Left forelimb (tissue), 1 donor: ENCODE measurements around the gene PSTPIP1.

Experiments
- DNase-seq: peaks from one replicate; pipeline ENCODE4 v3.0.0-alpha.2; 2018; ENCODE audit warnings: low spot score

The PSTPIP1 gene

DNA sequence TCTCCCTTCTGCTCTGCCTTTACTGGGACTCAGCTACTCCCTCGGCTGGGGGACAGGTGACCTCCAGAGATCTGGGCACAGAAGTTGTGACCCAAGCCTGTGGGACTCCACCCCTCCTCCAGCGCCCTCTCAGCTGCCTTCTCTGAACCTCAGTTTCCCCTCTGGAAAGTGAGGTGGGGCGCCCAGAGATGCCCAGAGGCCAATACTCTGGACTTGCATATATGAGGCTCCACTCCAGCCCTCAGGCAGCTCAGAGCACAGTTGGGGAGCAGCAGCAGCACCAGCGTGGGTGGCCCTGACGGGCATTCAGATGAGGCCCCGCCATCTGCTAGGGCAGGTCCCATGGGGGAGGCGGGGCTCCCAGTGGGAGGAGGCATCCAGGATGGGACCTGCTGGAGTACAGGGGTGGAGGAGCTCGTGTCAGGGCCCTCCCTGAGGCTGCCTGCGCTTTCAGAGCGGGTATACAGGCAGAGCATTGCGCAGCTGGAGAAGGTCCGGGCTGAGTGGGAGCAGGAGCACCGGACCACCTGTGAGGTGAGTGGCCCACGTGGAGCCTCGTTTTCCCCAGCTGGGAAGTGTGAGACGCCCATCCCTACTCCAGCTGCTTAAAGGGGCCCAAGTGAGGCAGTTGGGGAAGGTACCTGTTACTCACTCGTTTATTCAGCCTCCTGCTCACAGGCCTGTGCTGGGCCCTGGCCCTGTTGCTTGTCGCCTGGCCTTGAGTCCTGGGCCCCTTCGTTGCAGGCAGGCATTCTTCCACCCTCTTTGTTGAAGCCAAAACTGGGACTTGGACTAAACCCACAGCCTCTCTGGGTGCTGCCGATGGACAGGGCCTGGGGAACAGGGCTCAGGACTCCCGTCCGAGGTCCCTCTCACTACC is 35.4 kb downstream of the PSTPIP1 start:
- peak; percentile 64 for DNase-seq

DNA sequence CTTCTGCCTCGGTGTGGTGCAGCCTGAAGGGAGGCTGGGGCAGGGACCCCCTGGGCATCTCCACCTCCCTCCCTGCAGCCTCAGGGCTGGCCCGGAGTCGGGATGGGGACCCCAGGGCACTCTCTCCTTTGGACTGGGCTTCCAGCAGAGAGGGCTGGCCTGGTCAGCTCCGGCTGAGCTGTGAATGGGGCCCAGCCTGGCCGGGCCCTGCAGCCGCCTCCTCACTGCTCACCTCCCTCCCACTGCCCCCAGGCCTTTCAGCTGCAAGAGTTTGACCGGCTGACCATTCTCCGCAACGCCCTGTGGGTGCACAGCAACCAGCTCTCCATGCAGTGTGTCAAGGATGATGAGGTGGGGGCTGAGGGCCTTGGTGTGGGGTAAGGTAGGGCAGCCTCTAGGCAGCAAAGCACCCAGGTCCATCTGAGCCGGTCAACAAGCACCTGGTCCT is 36.0 kb downstream of the PSTPIP1 start:
- peak; percentile 60 for DNase-seq

DNA sequence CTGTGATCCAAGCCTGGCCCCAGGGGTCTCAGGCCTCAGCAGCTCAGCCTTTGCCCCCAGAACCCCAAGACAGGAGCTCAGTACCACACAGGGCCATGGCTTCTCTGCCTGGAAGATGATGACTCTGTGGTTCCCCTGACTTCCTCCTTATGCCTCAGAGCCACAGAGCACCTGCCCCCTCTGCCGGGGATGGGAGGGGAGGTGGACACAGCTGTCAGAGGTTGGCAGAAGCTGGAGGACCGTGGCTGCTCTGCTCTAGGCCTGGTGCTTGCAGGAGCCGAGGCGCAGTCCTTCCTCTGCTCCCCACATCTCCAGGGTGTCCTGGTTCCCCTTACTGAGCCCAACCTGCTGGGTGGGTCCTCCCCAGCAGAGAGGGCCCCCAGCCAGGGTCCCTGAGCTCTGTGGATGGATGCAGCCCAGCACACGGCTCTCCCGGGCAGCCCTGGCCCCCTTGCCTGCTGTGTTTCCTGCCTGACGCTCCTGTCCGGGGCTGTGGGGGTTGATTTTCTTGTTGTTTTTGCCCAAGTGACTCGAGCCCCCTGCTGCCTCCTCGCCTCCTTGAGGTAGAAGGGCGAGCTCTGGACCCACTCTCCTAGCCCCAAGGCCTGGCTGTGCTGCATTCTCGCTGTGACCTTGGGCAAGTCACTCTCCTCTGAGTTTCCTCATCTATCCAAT is 36.6 kb downstream of the PSTPIP1 start:
- peak; percentile 71 for DNase-seq

DNA sequence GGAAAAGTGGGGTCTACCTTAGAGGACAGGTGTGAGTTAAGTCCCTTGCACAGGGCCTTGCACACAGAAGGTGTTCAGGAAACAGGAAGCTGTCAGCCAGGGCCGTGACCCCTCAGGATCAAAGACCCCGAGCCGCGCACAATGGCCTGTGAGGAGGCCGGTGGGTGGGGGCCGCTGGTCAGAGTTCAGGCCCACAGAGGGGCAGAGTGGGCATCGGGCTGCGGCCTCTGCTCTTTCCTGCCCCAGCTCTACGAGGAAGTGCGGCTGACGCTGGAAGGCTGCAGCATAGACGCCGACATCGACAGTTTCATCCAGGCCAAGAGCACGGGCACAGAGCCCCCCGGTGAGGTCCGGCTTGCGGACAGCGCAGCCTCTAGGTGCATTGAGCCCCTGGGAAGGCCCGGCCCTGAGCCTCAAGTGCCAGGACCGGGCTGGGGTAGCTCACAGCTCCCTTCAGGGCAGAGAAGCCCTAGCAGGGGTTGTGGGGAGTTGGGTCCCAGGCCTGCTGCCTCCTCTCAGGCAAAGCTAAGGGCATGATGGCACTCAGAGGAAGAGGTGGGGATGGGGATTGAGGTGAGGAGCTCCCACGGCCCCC is 37.2 kb downstream of the PSTPIP1 start:
- peak; percentile 55 for DNase-seq

DNA sequence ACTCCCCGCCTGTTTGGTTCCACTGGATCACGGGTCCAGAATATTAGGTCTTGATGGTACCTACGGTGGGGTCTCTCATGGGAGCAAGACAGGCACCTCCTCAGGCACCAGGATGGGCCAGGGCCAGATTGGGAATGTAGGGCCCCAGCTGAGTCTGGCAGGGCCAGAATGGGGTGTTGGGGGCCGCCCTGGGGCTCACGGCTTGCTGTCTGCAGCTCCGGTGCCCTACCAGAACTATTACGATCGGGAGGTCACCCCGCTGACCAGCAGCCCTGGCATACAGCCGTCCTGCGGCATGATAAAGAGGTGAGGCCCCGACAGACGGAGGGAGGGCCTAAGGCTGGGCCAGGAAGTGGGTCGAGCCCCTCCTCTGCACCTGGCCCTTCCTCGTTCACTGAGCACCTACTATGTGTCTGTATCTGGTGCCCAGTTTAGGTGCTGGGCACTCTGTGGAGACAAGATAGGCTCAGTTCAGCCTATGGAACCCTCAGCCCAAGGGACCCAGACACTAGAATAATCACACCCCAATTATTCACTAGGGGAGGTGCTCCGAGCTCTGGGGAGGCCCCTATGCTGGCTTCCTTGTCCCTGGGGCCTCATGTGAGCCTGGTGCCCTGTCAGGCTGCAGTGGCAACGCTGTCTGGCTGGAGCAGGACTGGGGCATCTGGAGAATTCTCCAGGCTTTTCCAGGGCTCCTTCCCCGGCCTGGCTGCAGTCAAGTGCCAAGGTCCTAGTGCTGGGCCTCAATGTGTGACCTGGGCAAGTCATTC is 37.9 kb downstream of the PSTPIP1 start:
- DNase-seq: peak; percentile 63

DNA sequence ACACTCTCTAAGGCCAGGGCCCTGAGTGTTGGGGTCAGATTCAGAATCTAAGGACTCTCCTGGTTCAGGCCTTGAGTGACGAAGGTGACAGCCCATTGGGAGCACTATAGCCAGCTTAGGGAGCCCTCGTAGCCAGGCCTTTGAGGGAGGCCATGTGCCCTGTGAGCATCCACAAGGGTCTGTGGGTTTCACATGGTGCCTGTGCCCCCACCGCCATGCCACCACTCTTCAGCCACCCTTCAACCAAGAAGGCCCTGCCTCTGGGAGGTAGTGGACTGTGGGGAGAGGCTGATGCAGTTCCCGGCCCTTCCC is 38.4 kb downstream of the PSTPIP1 start:
- DNase-seq: peak; percentile 51

DNA sequence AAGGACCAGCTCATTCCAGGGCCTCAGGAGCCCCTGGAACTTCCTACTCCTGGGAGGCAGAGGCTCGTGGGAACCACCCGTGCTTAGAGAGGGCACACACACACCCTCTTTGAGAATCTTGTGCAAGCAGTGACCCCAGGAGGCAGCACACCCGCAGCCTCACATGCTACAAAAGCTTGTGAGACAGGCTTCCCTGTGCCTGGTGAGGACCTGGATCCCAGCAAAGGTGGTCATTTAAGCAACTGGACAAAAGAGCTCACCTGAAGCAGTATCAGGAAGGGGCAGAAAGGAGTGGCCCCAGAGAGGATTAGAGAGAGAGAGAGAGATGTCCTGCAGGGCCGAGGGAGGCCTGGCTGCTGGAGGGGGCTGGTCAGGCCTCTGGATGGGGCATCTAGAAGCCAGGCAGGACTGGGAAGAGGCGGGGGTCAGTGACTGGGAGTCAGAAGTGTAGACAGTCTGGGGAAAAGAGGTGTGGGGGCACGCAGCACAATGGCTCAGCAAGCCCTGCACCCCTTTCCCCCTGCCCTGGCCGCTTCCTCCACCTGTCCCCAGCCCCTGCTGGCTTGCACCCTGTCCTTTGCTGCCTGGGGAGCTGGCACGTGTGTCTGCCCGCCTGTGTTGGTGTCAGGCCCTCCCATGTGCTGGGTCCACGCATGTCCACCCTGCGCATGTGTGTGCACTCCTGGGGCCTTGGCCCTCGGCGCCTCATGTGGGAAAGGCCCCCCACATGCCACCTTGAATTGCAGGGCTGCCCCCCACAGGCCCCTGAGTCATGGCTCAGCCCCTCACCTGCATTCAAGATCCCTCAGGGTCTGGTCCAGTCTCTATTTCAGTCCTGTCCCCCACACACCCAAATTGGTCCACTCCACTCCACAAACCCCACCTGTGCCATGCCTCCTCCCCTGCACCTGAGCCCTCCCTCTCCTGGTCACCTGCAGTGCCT is 39.1 kb downstream of the PSTPIP1 start:
- DNase-seq: peak; percentile 65

DNA sequence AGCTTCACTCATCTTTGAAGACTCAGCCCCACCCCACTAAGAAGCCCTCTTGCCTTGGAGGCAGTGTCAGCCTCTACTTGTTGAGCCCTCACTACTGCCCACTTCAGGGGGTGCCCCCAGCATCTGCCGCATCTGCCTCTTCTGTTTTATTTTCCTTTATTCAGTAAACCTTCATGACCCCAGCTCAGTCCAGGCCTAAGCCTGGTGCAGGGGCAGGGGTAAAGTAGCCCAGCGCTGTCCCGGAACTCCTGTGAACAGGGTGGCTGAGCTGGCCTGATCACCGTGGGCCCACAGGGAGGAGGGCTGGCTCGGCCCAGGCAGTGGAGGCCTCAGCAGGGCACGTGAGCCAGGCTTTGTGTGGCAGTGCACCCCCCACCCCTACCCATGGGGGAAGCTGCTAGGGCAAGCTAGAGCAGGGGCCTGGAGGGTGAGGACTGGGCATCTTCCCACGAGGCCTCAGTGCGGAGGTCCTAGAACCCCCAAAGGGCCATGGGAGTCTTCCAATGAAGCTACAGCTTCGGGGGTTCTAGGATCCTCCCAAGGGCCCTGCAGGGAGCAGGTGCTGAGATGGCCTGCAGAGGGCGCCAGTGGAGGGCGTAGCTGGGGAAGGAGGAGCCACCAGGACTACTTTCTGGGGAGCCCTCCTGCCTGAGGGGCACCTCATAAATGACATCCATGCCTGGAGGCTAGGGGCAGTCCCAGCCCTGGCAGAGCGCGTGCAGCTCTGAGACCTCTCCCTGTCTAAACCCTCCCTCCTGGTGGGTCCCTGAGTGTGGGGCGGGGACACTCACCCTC is 40.0 kb downstream of the PSTPIP1 start:
- peak; percentile 56 for DNase-seq

DNA sequence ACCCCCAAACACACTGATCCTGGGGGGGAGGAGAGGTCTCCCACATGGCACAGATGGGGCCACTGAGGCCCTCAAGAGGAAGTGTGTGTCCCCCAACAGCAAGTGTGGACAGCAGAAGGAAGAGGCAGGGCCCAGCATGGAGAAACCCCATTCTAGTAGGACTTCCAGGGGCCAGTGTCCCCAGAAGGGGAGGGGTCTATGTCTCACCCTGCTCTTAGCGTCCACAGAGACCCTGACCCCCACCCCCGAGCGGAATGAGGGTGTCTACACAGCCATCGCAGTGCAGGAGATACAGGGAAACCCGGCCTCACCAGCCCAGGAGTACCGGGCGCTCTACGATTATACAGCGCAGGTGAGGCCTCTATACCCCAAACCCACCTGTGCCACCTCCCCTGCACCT is 40.7 kb downstream of the PSTPIP1 start:
- DNase-seq: peak; percentile 38

DNA sequence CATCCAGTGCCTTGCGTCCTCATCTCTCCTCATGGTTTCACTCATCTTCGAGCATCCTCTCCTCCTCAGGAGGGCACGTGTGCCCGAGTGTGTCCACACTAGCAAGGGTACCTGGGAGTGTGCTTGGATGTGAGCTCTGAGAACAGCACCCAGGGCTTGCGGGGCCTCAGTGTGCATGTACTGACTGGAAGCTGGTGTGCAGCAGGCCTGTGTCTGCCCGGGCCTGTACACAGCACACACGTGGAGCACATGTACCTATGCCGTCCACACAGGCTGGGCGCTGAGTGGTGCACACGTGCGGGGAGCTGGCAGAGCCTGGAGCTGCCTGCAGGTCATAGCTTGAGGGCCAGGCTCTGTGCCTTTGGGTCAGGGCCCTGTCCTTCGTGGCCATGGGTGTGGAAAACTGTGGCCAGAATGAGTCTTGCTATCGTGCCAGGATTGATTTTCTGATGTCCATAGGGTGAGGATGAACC is 41.1 kb downstream of the PSTPIP1 start:
- peak; percentile 44 for DNase-seq

DNA sequence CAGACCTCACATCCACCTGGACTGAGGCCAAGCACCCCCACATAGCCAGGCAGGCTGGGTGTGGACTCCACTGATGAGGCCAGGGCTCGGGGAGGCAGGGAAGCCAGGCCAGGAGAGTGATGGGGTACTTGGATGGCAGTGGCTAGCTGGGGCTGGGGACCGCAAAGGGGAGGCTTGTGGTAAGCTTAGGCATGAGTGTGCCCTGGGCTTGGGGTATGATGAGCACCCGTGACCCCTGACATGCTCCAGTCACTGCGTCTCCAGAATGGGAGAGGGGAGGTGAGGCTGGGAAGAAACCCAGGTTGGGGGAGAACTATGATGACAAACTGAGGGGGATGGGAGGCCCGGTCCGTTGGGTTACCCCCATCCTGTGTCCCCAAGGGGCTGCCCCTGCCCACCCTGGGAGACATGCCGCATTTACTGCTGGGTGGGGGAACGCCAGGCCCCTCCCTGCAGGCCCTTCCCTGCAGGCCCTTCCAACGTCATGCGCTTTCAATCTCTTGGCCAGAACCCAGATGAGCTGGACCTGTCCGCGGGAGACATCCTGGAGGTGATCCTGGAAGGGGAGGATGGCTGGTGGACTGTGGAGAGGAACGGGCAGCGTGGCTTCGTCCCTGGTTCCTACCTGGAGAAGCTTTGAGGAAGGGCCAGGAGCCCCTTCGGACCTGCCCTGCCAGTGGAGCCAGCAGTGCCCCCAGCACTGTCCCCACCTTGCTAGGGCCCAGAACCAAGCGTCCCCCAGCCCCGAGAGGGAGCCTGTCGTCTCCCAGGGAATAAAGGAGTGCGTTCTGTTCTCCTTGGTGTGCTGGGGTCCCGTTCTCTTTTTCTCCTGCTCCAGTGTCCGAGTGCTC is 41.8 kb downstream of the PSTPIP1 start:
- peak; percentile 68 for DNase-seq

DNA sequence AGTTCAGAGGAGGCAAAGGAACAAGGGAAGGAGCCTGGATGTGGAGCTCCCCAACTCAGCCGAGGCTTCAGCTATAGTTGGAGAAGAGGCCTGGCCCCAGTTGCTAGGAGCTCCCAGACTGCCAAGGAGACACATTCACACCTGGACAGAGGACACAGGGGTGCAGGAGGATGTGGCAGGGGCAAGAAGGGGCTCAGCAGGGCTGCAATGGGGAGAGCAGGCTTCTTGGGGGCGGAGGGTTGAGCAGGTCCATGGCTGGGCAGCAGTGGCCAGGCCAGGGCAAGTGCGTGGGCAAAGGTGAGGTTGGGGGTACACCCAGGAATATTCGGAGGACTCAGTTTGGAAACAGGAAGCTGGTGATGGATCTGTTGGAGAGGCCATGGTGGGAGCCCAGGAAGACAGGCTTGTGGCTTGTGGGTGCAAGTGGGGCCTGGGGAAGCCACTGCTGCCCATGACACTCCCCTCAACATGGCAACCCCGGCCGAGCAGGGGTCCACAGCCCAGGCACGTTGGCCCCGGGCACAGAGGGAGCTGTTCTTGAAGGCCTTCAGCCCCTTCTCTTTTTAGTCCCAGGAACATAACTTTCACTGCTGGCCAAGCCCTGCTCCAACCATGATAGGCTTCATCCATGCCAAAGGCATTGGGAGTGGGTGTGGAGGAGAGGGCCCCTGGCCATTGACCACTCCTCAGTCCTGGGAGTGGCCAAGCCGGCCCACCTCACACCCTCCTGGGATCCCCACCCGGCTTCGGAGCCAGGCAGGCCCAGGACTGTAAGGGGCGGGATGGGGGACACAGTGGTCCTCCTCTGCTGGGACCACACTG is 42.7 kb downstream of the PSTPIP1 start:
- peak; percentile 64 for DNase-seq

DNA sequence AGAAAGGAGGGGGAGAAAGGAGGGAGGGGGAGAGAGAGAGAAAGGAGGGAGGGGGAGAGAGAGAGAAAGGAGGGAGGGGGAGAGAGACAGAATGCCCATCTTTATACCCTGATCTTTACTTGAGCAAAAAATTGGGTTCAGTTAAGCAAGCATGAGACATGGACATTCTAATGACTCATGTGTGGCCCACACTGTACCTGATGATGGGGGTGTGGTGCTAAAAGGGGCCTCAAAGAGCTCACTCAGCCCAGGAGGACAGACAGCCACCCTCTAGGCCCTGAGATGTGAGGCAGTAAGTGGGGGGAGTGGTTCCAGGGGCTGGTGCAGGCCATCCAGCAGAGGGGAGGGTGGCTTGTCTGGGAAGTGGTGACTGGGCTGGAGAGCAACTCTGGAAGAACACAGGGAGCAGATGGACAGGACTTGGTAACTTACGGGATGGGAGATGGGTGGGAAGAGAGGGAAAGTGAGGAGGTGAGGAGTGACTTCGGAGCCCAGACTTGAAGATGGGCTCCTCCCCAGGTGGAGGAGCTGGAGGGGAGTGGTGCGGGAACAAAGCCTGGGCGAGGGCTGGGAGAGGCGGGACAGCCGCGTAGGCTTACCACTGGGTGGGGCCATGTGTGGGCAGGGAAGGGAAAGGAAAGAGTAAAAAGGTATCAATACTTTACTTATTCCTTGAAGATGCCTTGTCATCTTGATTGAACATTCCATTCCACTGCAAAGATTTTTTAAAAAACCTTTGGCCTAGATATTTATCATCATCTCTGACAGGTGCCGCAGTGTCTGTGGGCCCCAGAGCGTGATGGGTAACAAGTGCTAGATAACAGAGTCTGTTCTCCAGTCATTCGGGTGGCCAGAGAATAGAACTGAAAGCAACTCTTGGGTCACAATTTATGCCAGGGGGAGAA is 43.6 kb downstream of the PSTPIP1 start:
- DNase-seq: no peak

DNA sequence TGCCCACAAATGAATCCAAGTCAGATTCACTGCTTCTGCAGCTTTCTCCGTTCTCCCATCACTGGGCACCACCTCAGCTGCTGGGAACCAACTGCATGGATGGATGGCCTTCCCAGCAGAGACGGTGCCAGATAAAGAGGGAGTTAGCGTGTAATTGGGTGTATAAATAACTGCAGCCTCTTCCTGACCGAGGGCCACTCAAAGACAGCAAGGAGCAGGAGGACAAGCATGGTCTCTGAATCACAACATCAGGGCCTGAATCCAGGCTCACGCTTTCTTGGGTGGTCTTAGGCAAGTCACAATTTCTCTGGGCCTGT is 44.2 kb downstream of the PSTPIP1 start:
- DNase-seq: no peak

DNA sequence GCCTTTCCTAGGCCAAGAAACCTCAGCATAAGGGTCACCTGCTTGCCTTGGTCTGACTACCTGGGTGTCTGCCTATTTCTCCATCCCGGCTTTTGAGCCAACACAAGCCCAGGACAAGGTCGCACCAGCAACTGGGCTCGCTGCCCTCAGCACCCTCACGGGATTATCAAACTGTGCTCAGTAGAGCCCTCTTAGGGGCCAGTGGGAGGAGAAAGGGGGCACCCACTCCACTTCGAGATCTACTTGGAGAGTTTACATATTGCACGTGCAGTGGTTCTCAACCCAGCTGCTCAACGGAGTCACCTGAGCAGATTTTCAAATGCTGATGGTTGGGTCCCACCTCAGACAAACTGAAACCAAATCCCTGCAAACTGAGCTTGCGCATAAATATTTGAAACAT is 44.9 kb downstream of the PSTPIP1 start:
- no peak for DNase-seq

DNA sequence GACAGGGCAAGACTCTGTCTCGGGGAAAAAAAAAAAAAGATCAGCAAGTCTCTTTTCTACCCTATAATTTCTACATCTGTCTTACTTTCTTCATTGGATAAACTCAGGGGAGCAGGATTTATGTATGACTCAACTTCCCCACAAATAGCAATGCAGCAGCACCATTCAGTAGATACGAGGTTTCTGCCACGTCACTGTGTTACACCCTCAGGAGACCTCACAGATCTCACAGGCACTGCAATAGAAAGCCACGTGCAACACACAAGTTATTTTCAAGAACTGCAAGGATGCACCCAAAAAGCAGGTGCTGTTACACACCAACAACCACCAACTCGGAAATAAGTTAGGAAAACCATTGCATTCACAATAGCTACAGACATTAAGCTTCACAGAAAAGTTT is 45.7 kb downstream of the PSTPIP1 start:
- peak; percentile 36 for DNase-seq

DNA sequence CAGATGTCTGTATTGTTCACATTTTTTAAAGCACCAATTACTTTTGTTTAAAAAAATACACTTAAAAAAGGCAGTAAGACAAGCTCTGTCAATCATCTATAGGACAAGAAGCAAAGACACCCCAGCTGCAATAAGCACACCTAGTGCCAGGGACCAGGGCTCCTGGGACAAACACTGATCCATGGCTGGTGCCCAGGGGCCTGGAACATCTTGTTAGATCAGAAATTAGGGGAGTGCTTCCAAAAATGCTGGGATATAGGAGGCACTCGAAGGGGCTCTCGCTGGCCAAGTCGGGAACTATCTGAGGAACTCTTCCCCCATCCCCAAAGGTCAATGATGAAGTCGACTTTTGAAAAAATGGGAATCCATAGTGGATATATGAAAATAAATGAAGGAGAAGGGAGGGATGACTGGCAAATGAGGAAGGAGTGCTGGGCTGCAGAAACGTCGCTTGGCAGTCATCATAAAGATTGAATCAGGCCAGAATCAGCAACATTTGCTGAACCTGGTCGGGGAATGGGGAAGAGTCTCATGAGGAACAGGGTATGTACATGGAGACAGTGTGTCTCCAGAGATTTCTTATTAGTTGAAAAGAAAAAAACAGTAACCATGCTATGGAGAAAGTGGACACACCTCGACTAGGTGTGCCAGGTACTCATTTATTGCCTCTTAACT is 47.5 kb downstream of the PSTPIP1 start:
- no peak for DNase-seq
